Nephron (organoid): ENCODE data around the gene GNL3.

Experiments used
- H3K27ac Mint-ChIP-seq, 3 experiments: 2 replicates each; pipeline ENCODE4 v1.8.0; 2020; ENCODE audit warnings: mixed read lengths in 3 of 3, mild to moderate bottlenecking in 2 of 3, moderate library complexity in 1 of 3
- H3K27me3 Mint-ChIP-seq: 2 replicates; pipeline ENCODE4 v1.8.0; 2021; ENCODE audit warnings: low read depth, mild to moderate bottlenecking, moderate library complexity, mixed read lengths
- H3K36me3 Mint-ChIP-seq: 2 replicates; pipeline ENCODE4 v1.8.0; 2020; ENCODE audit warnings: low read depth, mixed read lengths
- H3K4me1 Mint-ChIP-seq: 2 replicates; pipeline ENCODE4 v1.8.0; 2020; ENCODE audit warnings: mixed read lengths
- H3K4me3 Mint-ChIP-seq, 3 experiments: 2 replicates each; pipeline ENCODE4 v1.8.0; 2020; ENCODE audit warnings: mild to moderate bottlenecking in 3 of 3, mixed read lengths in 3 of 3, moderate library complexity in 2 of 3
- H3K9me3 Mint-ChIP-seq: 2 replicates; pipeline ENCODE4 v1.8.0; 2020; ENCODE audit warnings: mixed read lengths
- CTCF ChIP-seq, 3 experiments: fragments of 200-600 bp; sonication (generic); IDR thresholded peaks; one replicate each; pipeline ENCODE4 v1.5.0; 2021; ENCODE audit warnings: antibody characterized with exemption in 3 of 3; ENCODE audit not compliant: unreplicated experiment in 3 of 3

Gene GNL3

DNA sequence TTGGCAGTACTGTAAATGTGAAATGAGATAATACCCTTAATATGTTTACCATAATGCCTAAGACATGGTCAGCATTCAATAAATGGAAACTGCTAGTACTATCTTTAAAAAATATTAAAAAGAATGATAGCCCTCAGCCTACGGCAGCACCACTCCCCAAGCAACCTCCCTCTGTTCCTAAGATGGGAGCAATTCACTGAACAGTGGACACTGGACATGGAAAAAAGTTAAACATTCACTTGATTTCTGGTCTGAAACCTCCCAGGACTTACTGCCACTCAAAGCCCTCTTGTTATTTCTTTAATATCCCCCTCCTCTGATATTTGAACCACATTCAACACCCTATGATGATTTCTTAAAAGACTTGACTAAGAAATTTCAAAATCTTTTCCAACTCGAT is 57.9 kb downstream of the GNL3 start:
- Mint-ChIP-seq H3K9me3 (no peaks in the 10 kb centered on the region), H3K4me3 (no peak overlapping the region)

More for the DNA sequence above, 57.9 kb downstream of the GNL3 start:
- no peaks in the 10 kb centered on the region for H3K27me3 Mint-ChIP-seq
- no peak overlapping the region for H3K27ac Mint-ChIP-seq
- no peaks in the 10 kb centered on the region for H3K4me1 Mint-ChIP-seq
- H3K36me3 Mint-ChIP-seq = peaks cover 76% of the 10 kb centered on the region
- no peak for TF ChIP-seq CTCF (IDR thresholded peaks at IDR 0.05; ENCODE audit: unreplicated experiment in 3 of 3)
